DMS153 treated with DMSO at 0.1 percent for 48 hours (cell line): ENCODE measurements around the gene AURKB.
"Not testable (repeated sequence)": the region's sequence is repeated elsewhere in the genome, so short reads cannot be mapped to it uniquely, and the experiment has no call there.

Source experiments
- DNase-seq: peaks from one replicate; lab custom pipeline; 2025; ENCODE audit not compliant: unreplicated experiment; lab: John Stamatoyannopoulos, UW

Gene AURKB

GRCh38 chr17:8209907-8210760 lies at the start of gene AURKB:
Gene AURKB, minus strand, starts transcription at chr17:8210575. Its CDS starts 351 bp downstream, at chr17:8210224.
- DNase-seq: peak; percentile 22

DNA sequence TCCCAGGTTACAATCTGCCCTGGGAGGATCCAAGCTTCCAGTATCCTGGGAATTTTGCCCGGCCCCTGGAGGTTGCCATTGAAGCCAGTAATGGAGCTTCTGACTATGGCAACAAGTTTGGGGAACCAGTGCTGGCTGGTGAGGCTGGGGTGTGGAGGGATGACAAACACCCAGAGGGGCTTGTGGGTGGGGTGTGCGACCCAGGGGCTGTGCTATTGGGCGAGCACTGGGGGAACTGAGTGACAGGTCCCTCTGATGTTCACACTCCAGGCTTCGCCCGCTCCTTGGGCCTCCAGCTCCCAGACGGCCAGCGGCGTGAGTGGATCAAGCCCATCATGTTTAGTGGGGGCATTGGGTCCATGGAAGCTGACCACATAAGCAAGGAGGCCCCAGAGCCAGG lies 47.4 kb upstream of the AURKB start:
- DNase-seq: no peak

GRCh38 chr17:8256691-8257090 lies 46.3 kb upstream of the AURKB start:
- DNase-seq: no peak

- no peak for DNase-seq
These were observed 45.9 kb upstream of the AURKB start for GRCh38 chr17:8256291-8256690.

DNA sequence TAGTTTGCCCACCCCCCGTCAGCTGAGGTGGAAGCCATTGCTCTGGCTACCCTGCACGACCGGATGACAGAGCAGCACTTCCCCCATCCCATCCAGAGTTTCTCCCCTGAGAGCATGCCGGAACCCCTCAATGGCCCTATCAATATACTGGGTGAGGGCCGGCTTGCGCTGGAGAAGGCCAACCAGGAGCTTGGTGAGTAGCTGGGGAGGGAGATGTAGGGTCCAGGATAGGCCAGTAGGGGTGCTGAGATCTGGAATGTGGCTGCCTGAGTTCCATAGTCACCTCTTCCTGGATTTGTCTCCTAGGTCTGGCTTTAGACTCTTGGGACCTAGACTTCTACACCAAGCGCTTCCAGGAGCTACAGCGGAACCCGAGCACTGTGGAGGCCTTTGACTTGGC lies 45.1 kb upstream of the AURKB start:
- no peak for DNase-seq

DNA sequence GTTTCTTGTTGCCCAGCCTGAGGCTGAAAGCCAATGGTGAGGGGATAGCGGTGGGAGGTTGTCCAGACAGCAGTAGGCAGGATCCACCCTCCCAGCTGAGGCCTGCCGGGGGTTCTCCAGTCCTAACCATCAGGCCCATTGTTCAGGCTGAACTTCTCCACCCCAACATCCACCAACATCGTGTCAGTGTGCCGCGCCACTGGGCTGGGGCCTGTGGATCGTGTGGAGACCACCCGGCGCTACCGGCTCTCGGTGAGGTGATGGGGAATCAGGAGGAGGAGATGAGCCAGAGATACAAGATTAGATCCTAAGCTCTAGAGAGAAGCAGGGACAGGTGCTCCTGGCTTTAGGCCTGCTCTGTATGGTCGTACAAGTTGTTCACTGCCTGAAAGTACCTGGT lies 44.5 kb upstream of the AURKB start:
- DNase-seq: no peak

DNA sequence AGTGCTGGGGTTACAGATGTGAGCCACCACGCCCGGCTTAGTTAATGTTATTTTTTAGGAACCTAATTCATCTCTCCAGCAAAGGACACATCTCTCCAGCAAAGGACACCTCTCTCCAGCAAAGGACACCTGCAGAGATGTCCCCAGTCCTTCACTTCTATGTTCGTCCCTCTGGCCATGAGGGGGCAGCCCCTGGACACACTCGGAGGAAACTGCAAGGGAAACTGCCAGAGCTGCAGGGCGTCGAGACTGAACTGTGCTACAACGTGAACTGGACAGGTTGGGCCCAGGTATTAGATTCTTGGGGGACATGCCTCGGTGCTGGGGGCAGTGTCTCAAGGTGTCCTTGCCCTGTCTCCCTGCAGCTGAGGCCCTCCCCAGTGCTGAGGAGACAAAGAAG lies 43.4 kb upstream of the AURKB start:
- no peak for DNase-seq

DNA sequence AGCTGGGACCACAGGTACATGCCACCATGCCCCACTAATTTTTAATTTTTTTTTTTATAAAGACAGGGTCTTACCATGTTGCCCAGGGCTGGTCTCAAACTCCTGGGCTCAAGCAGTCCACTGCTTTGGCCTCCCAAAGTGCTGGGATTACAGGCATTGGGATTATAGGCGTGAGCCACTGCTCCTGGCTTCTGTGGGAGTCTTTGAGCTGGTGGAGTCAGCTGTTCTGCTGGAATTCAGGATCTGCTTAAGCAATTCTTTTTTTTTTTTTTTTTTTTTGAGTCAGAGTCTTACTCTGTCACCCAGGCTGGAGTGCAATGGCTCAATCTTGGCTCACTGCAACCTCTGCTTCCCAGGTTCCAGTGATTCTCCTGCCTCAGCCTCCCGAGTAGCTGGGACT lies 41.0 kb upstream of the AURKB start:
- DNase-seq: not testable (repeated sequence)

GRCh38 chr17:8249621-8250500 lies 39.5 kb upstream of the AURKB start:
- no peak for DNase-seq

- DNase-seq: peak; percentile 15
These were observed 38.6 kb upstream of the AURKB start, which contains the start of gene PFAS for GRCh38 chr17:8248751-8249607. Gene PFAS, plus strand, starts transcription at chr17:8249289. Its CDS starts 4,649 bp downstream, at chr17:8253938.

DNA sequence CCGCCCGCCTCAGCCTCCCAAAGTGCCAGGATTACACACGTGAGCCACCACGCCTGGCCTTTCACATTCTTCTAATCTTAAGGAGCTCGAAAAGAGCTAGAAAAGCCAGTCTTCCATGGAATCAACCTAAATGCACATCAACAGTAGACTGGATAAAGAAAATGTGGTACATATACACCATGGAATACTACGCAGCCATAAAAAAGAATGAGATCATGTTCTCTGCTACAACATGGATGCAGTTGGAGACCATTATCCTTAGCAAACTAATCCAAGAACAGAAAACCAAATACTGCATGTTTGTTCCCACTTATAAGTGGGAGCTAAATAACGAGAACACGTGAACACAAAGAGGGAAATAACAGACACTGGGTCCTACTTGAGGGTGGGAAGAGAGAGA lies 34.4 kb upstream of the AURKB start:
- no peak for DNase-seq

- DNase-seq: no peak
These were observed 33.5 kb upstream of the AURKB start for GRCh38 chr17:8243827-8244226.

DNA sequence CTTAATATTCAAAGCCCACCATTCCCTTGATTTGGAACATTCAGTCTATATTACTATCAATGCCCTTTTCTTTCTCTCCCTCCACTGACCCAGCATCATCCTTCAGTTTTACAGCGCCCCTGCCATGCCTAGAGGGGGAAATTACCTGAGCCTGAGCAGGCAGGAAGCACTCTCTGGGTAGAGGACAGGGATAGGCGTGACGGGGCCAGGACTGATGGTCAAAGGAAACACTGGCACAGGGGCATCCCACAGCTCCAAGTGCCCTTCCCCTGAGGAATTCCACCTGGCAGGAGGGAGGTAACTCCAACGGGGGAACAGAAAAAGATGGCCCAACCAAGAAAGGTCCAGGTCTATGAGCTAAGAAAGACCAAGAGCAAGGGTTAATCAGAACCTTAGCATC lies 27.5 kb upstream of the AURKB start:
- DNase-seq: no peak

DNA sequence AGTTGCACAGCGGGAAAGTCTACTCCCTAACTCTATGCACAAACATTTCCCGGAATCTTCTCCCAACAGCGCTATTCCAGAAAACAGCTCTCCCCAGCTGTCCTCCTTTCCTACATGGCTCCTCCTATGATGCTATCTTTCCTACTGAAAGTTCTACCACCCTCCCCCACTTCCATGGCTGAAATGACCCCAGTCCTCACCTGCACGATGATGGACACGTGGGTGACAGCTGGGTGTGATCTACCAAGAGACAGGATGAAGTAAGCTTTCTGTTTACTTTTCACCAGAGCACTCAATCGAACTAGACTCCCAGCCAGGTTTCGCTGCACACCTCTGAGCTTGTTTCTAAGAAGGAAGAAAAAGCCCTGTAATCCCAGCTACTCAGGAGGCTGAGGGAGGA lies 26.8 kb upstream of the AURKB start:
- DNase-seq: peak; percentile 9

DNA sequence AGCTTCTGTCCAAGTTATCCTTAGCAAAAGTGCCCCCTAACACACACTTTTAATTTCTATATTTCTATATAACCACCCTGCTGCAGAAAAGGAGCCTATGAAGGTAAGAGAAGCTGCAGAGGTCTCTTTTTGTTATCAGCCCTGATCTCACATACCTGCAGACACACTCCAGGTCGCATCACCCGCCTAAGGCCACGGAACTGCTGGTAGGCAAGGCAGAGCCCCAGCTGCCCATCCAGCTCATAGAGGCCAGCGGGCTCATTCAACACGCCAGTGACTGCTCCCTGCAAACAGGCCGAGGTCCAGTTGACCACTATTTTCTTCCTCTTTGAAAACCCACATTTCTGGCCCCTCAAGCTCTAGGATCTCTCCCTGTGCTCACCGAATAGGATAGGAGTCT lies 25.3 kb upstream of the AURKB start:
- no peak for DNase-seq

GRCh38 chr17:8234361-8235270 lies 24.2 kb upstream of the AURKB start:
- no peak for DNase-seq

DNA sequence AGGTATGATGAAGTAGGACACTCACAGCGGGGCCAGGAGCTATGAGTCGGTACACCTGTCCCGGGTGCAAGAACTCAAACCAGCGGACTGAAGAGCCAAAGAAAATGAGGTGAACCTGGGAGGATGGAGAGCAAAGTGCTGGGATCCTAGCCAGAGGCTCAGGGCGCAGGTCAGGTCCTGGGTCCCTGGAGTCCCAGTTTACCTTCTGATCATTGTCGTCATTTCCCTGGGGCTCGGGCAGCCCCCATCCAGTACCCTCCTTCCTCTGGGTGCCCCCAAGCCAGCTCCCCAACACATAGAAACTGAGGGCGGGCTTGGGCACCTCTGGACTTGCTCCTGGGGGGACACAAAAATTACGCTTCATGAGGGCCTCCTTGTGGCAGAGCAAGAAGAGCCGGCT lies 21.3 kb upstream of the AURKB start:
- DNase-seq: no peak

- DNase-seq: no peak
These were observed 16.8 kb upstream of the AURKB start for GRCh38 chr17:8227238-8227581.

- no peak for DNase-seq
These were observed 16.3 kb upstream of the AURKB start for GRCh38 chr17:8226536-8227237.
